ENCODE results near the gene RABAC1. TPM values are rescaled to one million over a fixed set of nuclear protein-coding genes. Genes with fewer than 3 reads are reported as not detected.

RABAC1 gene
- total and polyA plus RNA-seq, 2 of the 13 experiments (the other 11 are each of a cell fraction or from before 2014, with no cell fraction given): 37.4 to 74.0 TPM

DNA sequence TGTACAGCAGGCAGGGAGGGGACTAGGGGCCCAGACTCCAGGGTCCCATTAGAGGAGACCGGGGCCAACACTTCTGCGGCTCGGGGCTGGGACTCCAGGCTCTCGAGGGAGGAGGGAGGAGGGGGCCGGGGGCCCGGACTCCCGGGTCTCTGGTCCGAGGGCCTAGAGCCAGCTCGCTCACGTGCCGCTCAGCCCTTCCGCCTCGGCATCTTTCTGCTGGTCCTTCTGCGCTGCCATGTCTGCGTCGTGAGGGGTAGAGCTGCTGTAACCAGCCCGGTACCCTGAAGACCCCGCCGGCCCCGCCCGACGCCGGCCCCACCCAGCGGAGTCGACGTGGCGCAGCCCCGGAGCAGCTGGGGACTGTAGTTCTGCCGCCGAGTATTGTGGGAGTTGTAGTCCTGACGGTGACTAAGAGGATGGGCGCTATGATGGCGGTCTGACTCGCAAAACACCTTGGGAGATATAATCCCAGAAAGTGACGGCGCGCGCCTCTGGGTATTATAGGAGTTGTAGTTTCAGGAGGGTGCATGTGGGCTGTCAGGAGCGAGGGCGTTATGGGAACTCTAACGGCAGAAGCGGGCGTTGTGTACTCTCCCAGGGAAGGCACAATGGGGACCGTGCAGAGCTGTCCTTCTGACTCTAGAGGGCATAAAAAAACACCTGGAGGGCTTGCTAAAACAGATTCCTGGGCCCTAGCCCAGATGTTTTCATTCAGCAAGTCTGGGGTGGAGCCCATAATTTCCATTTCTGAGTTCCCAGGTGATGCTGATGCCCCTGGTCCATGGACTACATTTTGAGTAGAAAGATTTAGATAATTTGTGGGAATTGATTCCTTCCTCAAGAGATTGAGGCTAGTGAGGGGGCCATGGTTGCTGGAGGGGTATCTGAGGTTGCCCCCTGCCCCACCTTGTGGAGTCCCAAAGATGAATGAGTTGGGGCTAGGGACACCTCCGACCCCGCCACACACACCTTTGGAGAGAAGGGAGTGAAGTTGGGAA lies at the start of gene RABAC1 (continued):
- TF ChIP-seq IKZF4 (CRISPR knock-in tag; IDR thresholded peaks at IDR 0.05; ENCODE audit: borderline replicate concordance, low read depth, not compliant biosample characterization) (no peak), DR1 (CRISPR knock-in tag; IDR thresholded peaks at IDR 0.05) (no peak), ZSCAN29 (CRISPR knock-in tag; conservative IDR thresholded peaks at IDR 0.05) (no peak), HDAC2 (CRISPR knock-in tag; IDR thresholded peaks at IDR 0.05) (peak; percentile 50; the same call in 1 of the 2 replicates), ATF4 (CRISPR knock-in tag; IDR thresholded peaks at IDR 0.05) (no peak), TBP (CRISPR knock-in tag; IDR thresholded peaks at IDR 0.05) (no peak), ZBTB49 (CRISPR knock-in tag; IDR thresholded peaks at IDR 0.05; ENCODE audit: borderline replicate concordance) (no peak), AGO1 (IDR thresholded peaks at IDR 0.05; ENCODE audit: low read depth, low read length, poor library complexity, severe bottlenecking) (no peak), NR2F2 (IDR thresholded peaks at IDR 0.05; ENCODE audit: borderline replicate concordance, low read depth) (no peak), ZNF660 (CRISPR knock-in tag; IDR thresholded peaks at IDR 0.05; ENCODE audit: borderline replicate concordance, low read depth) (no peak)
- TF ChIP-seq, protein P1, sequence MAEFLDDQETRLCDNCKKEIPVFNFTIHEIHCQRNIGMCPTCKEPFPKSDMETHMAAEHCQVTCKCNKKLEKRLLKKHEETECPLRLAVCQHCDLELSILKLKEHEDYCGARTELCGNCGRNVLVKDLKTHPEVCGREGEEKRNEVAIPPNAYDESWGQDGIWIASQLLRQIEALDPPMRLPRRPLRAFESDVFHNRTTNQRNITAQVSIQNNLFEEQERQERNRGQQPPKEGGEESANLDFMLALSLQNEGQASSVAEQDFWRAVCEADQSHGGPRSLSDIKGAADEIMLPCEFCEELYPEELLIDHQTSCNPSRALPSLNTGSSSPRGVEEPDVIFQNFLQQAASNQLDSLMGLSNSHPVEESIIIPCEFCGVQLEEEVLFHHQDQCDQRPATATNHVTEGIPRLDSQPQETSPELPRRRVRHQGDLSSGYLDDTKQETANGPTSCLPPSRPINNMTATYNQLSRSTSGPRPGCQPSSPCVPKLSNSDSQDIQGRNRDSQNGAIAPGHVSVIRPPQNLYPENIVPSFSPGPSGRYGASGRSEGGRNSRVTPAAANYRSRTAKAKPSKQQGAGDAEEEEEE (CRISPR knock-in tag; IDR thresholded peaks at IDR 0.05; ENCODE audit: borderline replicate concordance): no peak
- TF ChIP-seq, protein P2, sequence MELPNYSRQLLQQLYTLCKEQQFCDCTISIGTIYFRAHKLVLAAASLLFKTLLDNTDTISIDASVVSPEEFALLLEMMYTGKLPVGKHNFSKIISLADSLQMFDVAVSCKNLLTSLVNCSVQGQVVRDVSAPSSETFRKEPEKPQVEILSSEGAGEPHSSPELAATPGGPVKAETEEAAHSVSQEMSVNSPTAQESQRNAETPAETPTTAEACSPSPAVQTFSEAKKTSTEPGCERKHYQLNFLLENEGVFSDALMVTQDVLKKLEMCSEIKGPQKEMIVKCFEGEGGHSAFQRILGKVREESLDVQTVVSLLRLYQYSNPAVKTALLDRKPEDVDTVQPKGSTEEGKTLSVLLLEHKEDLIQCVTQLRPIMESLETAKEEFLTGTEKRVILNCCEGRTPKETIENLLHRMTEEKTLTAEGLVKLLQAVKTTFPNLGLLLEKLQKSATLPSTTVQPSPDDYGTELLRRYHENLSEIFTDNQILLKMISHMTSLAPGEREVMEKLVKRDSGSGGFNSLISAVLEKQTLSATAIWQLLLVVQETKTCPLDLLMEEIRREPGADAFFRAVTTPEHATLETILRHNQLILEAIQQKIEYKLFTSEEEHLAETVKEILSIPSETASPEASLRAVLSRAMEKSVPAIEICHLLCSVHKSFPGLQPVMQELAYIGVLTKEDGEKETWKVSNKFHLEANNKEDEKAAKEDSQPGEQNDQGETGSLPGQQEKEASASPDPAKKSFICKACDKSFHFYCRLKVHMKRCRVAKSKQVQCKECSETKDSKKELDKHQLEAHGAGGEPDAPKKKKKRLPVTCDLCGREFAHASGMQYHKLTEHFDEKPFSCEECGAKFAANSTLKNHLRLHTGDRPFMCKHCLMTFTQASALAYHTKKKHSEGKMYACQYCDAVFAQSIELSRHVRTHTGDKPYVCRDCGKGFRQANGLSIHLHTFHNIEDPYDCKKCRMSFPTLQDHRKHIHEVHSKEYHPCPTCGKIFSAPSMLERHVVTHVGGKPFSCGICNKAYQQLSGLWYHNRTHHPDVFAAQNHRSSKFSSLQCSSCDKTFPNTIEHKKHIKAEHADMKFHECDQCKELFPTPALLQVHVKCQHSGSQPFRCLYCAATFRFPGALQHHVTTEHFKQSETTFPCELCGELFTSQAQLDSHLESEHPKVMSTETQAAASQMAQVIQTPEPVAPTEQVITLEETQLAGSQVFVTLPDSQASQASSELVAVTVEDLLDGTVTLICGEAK (IDR thresholded peaks at IDR 0.05): no peak
- TF ChIP-seq, protein P2 (CRISPR knock-in tag; IDR thresholded peaks at IDR 0.05): no peak; the same call in 1 of the 2 replicates

All from HepG2 (cell line).